ENCODE results near the gene IFNA17.
"Not testable (repeated sequence)": the region's sequence is repeated elsewhere in the genome, so short reads cannot be mapped to it uniquely, and the experiment has no call there.

Gene IFNA17

GRCh38 chr9:21210311-21210710, 17.7 kb downstream of the IFNA17 start:
- no peak for DNase-seq

GRCh38 chr9:21207043-21207442, 21.0 kb downstream of the IFNA17 start, which contains the start of gene IFNA10:
Gene IFNA10, minus strand, starts transcription at chr9:21207143. Its CDS starts 46 bp downstream, at chr9:21207097.
- not testable (repeated sequence) for DNase-seq

- no peak for DNase-seq
Measured at GRCh38 chr9:21205204-21205603, 22.8 kb downstream of the IFNA17 start.

- not testable (repeated sequence) for DNase-seq
Measured at GRCh38 chr9:21202105-21202504, 25.9 kb downstream of the IFNA17 start, which contains the start of gene IFNA7. Gene IFNA7, minus strand, starts transcription at chr9:21202205. Its CDS starts 40 bp downstream, at chr9:21202165.

- DNase-seq = not testable (repeated sequence)
Measured at GRCh38 chr9:21194867-21195776, 32.9 kb downstream of the IFNA17 start.

GRCh38 chr9:21187487-21187886, 40.5 kb downstream of the IFNA17 start, which contains the start of gene IFNA4:
Gene IFNA4, minus strand, starts transcription at chr9:21187587. Its CDS starts 56 bp downstream, at chr9:21187531.
- DNase-seq = not testable (repeated sequence)

- DNase-seq = not testable (repeated sequence)
Measured at GRCh38 chr9:21182810-21183736, 44.9 kb downstream of the IFNA17 start.

All from NCI-H1436 (cell line).